CD4-positive, alpha-beta T cell treated with Interleukin-4 for 1 hour (primary cell): ENCODE results near the gene SEMA4B.
"Not testable (repeated sequence)": the region's sequence is repeated elsewhere in the genome, so short reads cannot be mapped to it uniquely, and the experiment has no call there.

Experiments used
- DNase-seq, 2 donors: peaks; one replicate each; pipeline ENCODE4 v3.0.0-alpha.2; 2020 to 2022

Gene SEMA4B

GRCh38 chr15:90228960-90229359 lies 27.8 kb downstream of the SEMA4B start:
- no peak for DNase-seq

GRCh38 chr15:90230071-90230494 lies 29.0 kb downstream of the SEMA4B start:
- no peak for DNase-seq

- no peak for DNase-seq
Measured at GRCh38 chr15:90230610-90231009, 29.5 kb downstream of the SEMA4B start.

- peak; percentile 88 to 90 for DNase-seq
Measured at GRCh38 chr15:90231028-90232017, 30.2 kb downstream of the SEMA4B start.

GRCh38 chr15:90232196-90232595 lies 31.1 kb downstream of the SEMA4B start:
- DNase-seq = peak in 1 of 2 donors; percentile 31

GRCh38 chr15:90232941-90233386 lies 31.8 kb downstream of the SEMA4B start:
- DNase-seq = peak in 1 of 2 donors; percentile 50

GRCh38 chr15:90233387-90234095 lies 32.4 kb downstream of the SEMA4B start, which contains the start of gene CIB1:
TSS of gene CIB1 (minus strand) at chr15:90233941. CDS start at chr15:90233885, 56 bp downstream.
- peak; percentile 97 to 98 for DNase-seq

- no peak for DNase-seq
Measured at GRCh38 chr15:90234096-90234988, 33.2 kb downstream of the SEMA4B start, which contains the start of gene GDPGP1. TSS of gene GDPGP1 (plus strand) at chr15:90234209. CDS start at chr15:90240909, 6,700 bp downstream.

GRCh38 chr15:90239371-90239770 lies 38.2 kb downstream of the SEMA4B start:
- DNase-seq = no peak

GRCh38 chr15:90240856-90241255 lies 39.7 kb downstream of the SEMA4B start:
- no peak for DNase-seq

GRCh38 chr15:90241343-90242192 lies 40.4 kb downstream of the SEMA4B start:
- no peak for DNase-seq

- DNase-seq = no peak
Measured at GRCh38 chr15:90243943-90244639, 43.0 kb downstream of the SEMA4B start.

- DNase-seq = no peak
Measured at GRCh38 chr15:90248789-90249202, 47.7 kb downstream of the SEMA4B start.

- DNase-seq = peak; percentile 69 to 78
Measured at GRCh38 chr15:90249203-90249863, 48.2 kb downstream of the SEMA4B start, which contains the start of gene TTLL13. TSS of gene TTLL13 (plus strand) at chr15:90249556. CDS start at chr15:90250631, 1,075 bp downstream.

GRCh38 chr15:90257776-90258175 lies 56.6 kb downstream of the SEMA4B start:
- no peak for DNase-seq

- DNase-seq = no peak
Measured at GRCh38 chr15:90259524-90259923, 58.4 kb downstream of the SEMA4B start.

- DNase-seq = not testable (repeated sequence)
Measured at GRCh38 chr15:90260731-90261130, 59.6 kb downstream of the SEMA4B start.

- DNase-seq = no peak
Measured at GRCh38 chr15:90261811-90262210, 60.7 kb downstream of the SEMA4B start.

- DNase-seq = no peak
Measured at GRCh38 chr15:90262426-90262825, 61.3 kb downstream of the SEMA4B start.

- DNase-seq = peak in 1 of 2 donors; percentile 22
Measured at GRCh38 chr15:90264671-90265070, 63.5 kb downstream of the SEMA4B start.
